Mesendoderm (in vitro differentiated cells): ENCODE data around the gene KRTAP5-10.
"Not testable (repeated sequence)": the region's sequence is repeated elsewhere in the genome, so short reads cannot be mapped to it uniquely, and the experiment has no call there.

Experiments
- DNase-seq: peaks from one replicate; pipeline ENCODE4 v3.0.0; 2013
- H2AK5ac ChIP-seq: 2 replicates; pipeline ENCODE4 v1.6.1; 2013; ENCODE audit warnings: low read length, inconsistent platforms
- H2BK120ac ChIP-seq: 2 replicates; pipeline ENCODE4 v1.6.1; 2013; ENCODE audit warnings: low read depth, mild to moderate bottlenecking, low read length, moderate library complexity, mixed read lengths
- H2BK15ac ChIP-seq: replicated peaks from 2 replicates; pipeline ENCODE4 v1.6.1; 2013; ENCODE audit warnings: low read depth, mild to moderate bottlenecking, moderate library complexity
- H2BK5ac ChIP-seq: 2 replicates; pipeline ENCODE4 v1.6.1; 2013; ENCODE audit warnings: low read length, inconsistent platforms
- H3K18ac ChIP-seq: 2 replicates; pipeline ENCODE4 v1.6.1; 2013; ENCODE audit warnings: mild to moderate bottlenecking, low read length, mixed read lengths
- H3K23ac ChIP-seq: one replicate; pipeline ENCODE4 v1.6.1; 2013; ENCODE audit warnings: low read length
- H3K27ac ChIP-seq: 2 replicates; pipeline ENCODE4 v1.5.1; 2013; ENCODE audit warnings: low read depth, mild to moderate bottlenecking, inconsistent platforms, low read length, moderate library complexity
- H3K27me3 ChIP-seq: 2 replicates; pipeline ENCODE4 v1.6.1; 2013; ENCODE audit warnings: low read length, control low read depth, mild to moderate bottlenecking, inconsistent platforms; ENCODE audit not compliant: insufficient read depth, poor library complexity
- H3K36me3 ChIP-seq: 2 replicates; pipeline ENCODE4 v1.6.1; 2013; ENCODE audit warnings: low read length, inconsistent platforms; ENCODE audit not compliant: control insufficient read depth, insufficient read depth
- H3K4ac ChIP-seq: one replicate; pipeline ENCODE4 v1.6.1; 2013; ENCODE audit warnings: low read depth, mild to moderate bottlenecking, low read length, moderate library complexity
- H3K4me1 ChIP-seq: 2 replicates; pipeline ENCODE4 v1.6.1; 2013; ENCODE audit warnings: low read depth, low read length, inconsistent platforms; ENCODE audit not compliant: control insufficient read depth
- H3K4me2 ChIP-seq: 2 replicates; pipeline ENCODE4 v1.6.1; 2013; ENCODE audit warnings: low read length
- H3K4me3 ChIP-seq: 2 replicates; pipeline ENCODE4 v1.5.1; 2013; ENCODE audit warnings: mild to moderate bottlenecking, low read length
- H3K56ac ChIP-seq: one replicate; pipeline ENCODE4 v1.6.1; 2013; ENCODE audit warnings: low read length
- H3K79me1 ChIP-seq: 2 replicates; pipeline ENCODE4 v1.6.1; 2013; ENCODE audit warnings: low read length, inconsistent platforms
- H3K79me2 ChIP-seq: 2 replicates; pipeline ENCODE4 v1.6.1; 2013; ENCODE audit warnings: mild to moderate bottlenecking, low read length; ENCODE audit not compliant: control insufficient read depth, insufficient read depth
- H3K9ac ChIP-seq: 2 replicates; pipeline ENCODE4 v1.6.1; 2013; ENCODE audit warnings: low read length, inconsistent platforms
- H4K5ac ChIP-seq: one replicate; pipeline ENCODE4 v1.6.1; 2013; ENCODE audit warnings: low read length
- H4K8ac ChIP-seq: one replicate; pipeline ENCODE4 v1.6.1; 2013; ENCODE audit warnings: low read depth, mild to moderate bottlenecking, control low read depth, low read length, moderate library complexity
- WGBS: extraction: QIAGEN DNeasy Blood & Tissue Kit; methylation state at CpG from one replicate; pipeline ENCODE4 v1.1.7; 2013; ENCODE audit warnings: low lambda C conversion rate, missing lambda C conversion rate; ENCODE audit not compliant: insufficient coverage; ENCODE audit errors: extremely low coverage; 5-methylcytosine and 5-hydroxymethylcytosine counted together

Gene KRTAP5-10

DNA sequence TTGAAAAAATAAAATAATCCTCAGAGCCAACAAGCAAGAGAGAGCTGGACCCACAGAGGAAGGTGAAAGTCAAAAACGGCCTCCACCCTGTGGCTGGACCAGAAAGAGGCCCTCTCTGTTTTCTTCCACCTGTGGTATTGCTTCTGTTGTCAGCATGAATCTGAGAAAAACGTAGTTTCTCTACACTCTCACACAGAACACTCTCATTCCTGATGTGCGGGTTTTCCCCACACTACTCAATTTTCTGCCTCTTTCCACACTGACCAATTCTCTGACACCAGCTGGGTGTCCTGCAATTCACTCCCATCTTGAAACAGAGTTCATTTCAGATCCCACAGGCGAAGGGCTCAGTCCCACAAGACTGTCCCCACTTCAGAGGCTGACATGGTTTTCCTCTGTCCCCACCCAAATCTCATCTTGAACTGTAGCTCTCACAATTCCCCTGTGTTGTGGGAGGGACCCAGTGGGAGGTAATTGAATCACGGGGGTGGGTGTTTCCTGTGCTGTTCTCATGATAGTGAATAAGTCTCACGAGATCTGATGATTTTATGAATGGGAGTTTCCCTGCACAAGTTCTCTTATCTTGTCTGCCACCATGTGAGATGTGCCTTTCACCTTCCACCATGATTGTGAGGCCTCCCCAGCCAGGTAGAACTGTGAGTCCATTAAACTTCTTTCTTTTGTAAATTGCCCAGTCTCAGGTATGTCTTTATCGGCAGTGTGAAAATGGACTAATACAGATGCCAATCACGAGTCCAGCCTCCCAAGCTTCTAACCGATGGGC is 24.6 kb upstream of the KRTAP5-10 start:
- not testable (repeated sequence) for H3K27ac ChIP-seq, H2BK15ac ChIP-seq, H2BK120ac ChIP-seq, H3K36me3 ChIP-seq, H3K18ac ChIP-seq, H3K4me2 ChIP-seq, H3K9ac ChIP-seq, H3K56ac ChIP-seq, H4K8ac ChIP-seq, H2BK5ac ChIP-seq, H3K4me3 ChIP-seq, H3K4me1 ChIP-seq, H3K4ac ChIP-seq, H3K79me2 ChIP-seq, DNase-seq, H4K5ac ChIP-seq, H2AK5ac ChIP-seq, H3K79me1 ChIP-seq, H3K27me3 ChIP-seq, H3K23ac ChIP-seq
- WGBS: no CpG with 5 or more reads among the region's 9 CpGs

DNA sequence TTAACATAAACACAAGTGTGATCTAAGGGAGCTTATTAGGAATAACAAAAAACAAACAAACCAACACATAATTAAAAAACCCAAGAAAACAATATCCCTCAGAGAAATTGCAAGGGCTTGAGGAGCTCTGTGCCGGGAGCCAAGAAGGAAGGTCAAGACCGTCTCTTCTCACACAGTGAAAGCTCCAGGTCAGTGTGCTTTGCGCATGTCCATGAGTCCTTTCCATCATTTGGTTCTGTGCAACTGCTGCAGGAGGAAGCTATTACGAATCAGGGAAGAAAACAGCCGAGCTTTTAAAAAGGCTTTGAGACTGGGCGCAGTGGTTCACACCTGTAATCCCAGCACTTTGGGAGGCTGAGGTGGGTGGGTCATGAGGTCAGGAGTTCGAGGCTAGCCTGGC is 23.0 kb upstream of the KRTAP5-10 start:
- H3K27me3 ChIP-seq: no peaks in the 10 kb centered on the region
- H3K23ac ChIP-seq: no peak overlapping the region
- no peak overlapping the region for H3K4me2 ChIP-seq
- no peak for DNase-seq
- H4K8ac ChIP-seq: no peak overlapping the region
- H3K36me3 ChIP-seq: no peaks in the 10 kb centered on the region
- H4K5ac ChIP-seq: no peak overlapping the region
- no peak overlapping the region for H2BK15ac ChIP-seq
- no peak overlapping the region for H3K18ac ChIP-seq
- no peak overlapping the region for H3K27ac ChIP-seq
- no peak overlapping the region for H2AK5ac ChIP-seq
- no peak overlapping the region for H3K9ac ChIP-seq
- H2BK5ac ChIP-seq: no peak overlapping the region
- no peaks in the 10 kb centered on the region for H3K79me1 ChIP-seq
- H3K4ac ChIP-seq: no peak overlapping the region
- peaks cover 1% of the 10 kb centered on the region for H3K4me1 ChIP-seq
- H2BK120ac ChIP-seq: no peak overlapping the region
- H3K56ac ChIP-seq: no peak overlapping the region
- H3K79me2 ChIP-seq: no peaks in the 10 kb centered on the region
- no peak overlapping the region for H3K4me3 ChIP-seq
- no CpG with 5 or more reads among the region's 7 CpGs for WGBS

DNA sequence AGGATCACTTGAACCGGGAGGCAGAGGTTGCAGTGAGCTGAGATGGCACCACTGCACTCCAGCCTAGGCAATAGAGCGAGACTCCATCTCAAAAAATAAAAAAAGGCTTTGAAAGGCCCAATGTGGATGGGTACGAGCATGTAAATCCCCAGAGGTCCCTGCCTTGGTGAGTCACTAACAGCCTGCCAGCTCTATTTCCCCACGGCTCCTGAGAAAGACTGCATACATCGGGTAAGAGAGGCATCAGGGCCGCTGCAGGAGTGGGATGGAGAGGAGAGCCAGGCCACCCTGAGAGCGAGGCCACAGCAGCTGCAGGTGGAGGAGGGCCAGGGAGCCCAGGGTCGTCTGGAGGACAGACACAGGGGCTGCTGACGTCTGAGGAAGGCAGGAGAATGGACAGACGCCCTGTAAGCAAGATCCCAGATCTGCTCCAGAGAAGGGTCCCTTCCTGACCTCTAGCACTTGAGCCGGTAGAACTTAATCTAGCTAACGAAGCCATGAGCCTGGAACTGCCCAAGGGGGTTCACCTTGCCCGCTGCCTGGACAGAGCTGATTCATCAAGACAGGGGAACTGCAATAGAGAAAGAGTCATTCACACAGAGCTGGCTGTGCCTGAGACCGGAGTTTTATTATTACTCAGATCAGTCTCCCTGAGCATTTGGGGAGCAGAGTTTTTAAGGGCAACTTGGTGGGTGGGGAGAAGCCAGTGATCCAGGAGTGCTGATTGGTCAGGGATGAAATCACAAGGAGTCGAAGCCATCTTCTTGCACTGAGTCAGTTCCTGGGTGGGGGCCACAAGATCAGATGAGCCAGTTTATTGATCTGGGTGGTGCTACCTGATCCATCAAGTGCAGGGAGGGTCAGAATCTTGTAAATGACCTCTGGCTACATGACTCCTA is 22.2 kb upstream of the KRTAP5-10 start:
- Histone ChIP-seq H3K4me3 (no peak overlapping the region), H4K8ac (no peak overlapping the region), H3K4me1 (peaks cover 1% of the 10 kb centered on the region), H3K18ac (no peak overlapping the region), H3K36me3 (no peaks in the 10 kb centered on the region), H2BK5ac (no peak overlapping the region), H3K27ac (no peak overlapping the region), H3K27me3 (no peaks in the 10 kb centered on the region), H2BK120ac (no peak overlapping the region), H3K79me1 (no peaks in the 10 kb centered on the region), H3K4ac (no peak overlapping the region), H4K5ac (no peak overlapping the region), H3K23ac (no peak overlapping the region), H3K4me2 (no peak overlapping the region), H3K56ac (no peak overlapping the region), H3K9ac (no peak overlapping the region), H2AK5ac (no peak overlapping the region), H3K79me2 (no peaks in the 10 kb centered on the region), H2BK15ac (no peak overlapping the region)
- no peak for DNase-seq
- WGBS: no CpG with 5 or more reads among the region's 15 CpGs

DNA sequence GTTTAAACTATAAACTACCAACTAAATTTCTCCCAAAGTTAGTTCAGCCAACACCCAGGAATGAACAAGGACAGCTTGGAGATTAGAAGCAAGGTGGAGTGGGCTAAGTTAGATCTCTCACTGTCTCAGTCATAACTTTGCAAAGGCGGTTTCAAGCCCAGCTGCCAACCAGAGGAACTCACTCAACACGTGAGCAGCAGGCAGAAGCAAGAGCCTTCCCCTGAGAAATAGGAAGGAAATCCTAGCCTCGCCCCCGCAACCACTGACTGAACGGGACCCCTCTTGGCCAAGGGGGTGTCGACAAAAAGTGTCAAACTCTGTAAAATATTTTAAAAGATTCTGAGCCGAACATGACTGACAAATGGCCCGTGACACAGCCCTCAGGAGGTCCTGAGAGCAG is 21.5 kb upstream of the KRTAP5-10 start:
- H3K79me1 ChIP-seq: no peaks in the 10 kb centered on the region
- no peak for DNase-seq

DNA sequence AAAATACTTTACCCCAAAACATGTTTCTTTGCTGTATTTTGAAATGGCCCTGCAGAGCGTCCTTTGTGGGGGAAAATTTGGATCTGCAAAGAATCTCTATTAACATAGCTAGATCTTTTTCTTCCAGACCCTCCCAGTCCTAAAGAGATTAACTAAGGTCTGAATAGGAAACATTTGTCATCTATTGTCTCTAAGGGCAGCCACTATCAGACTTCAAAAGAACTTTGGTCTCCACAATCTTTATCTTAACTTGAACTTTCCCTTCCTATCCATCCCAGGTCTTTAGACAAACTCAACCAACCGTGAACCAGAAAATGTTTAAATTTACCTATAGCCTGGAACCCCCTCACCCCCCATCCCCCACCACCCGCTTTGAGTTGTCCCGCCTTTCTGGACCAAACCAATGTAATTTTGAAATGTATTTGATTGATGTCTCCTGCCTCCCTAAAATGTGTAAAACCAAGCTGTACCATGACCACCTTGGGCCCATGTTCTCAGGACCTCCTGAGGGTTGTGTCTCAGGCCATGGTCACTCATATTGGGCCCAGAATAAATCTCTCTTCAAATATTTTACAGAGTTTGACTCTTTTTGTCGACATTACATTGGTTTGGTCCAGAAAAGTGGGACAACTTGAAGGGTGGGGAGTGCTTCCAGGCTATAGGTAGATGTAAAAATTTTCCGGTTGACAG is 20.7 kb upstream of the KRTAP5-10 start:
- no CpG with 5 or more reads among the region's 6 CpGs for WGBS
- H3K36me3 ChIP-seq: no peaks in the 10 kb centered on the region
- no peak overlapping the region for H3K9ac ChIP-seq
- no peaks in the 10 kb centered on the region for H3K79me2 ChIP-seq
- H3K23ac ChIP-seq: no peak overlapping the region
- no peak overlapping the region for H2BK5ac ChIP-seq
- H3K56ac ChIP-seq: no peak overlapping the region
- no peak overlapping the region for H2BK15ac ChIP-seq
- no peak overlapping the region for H3K4me2 ChIP-seq
- H3K4ac ChIP-seq: no peak overlapping the region
- H3K27me3 ChIP-seq: no peaks in the 10 kb centered on the region
- H3K79me1 ChIP-seq: no peaks in the 10 kb centered on the region
- no peak overlapping the region for H3K27ac ChIP-seq
- H4K5ac ChIP-seq: no peak overlapping the region
- H3K4me3 ChIP-seq: no peak overlapping the region
- H2BK120ac ChIP-seq: no peak overlapping the region
- H3K4me1 ChIP-seq: peaks cover 1% of the 10 kb centered on the region
- no peak overlapping the region for H3K18ac ChIP-seq
- no peak overlapping the region for H4K8ac ChIP-seq
- H2AK5ac ChIP-seq: no peak overlapping the region
- peak; percentile 36 for DNase-seq

More for the DNA sequence above, 21.5 kb upstream of the KRTAP5-10 start:
- Histone ChIP-seq H3K27me3 (no peaks in the 10 kb centered on the region), H2BK120ac (no peak overlapping the region), H3K4ac (no peak overlapping the region), H3K4me3 (no peak overlapping the region), H3K56ac (no peak overlapping the region), H3K36me3 (no peaks in the 10 kb centered on the region), H3K18ac (no peak overlapping the region), H3K79me2 (no peaks in the 10 kb centered on the region), H4K8ac (no peak overlapping the region), H2BK5ac (no peak overlapping the region), H2AK5ac (no peak overlapping the region), H3K9ac (no peak overlapping the region), H3K4me2 (no peak overlapping the region), H3K27ac (no peak overlapping the region), H2BK15ac (no peak overlapping the region), H4K5ac (no peak overlapping the region), H3K4me1 (peaks cover 1% of the 10 kb centered on the region), H3K23ac (no peak overlapping the region)
- WGBS: no CpG with 5 or more reads among the region's 8 CpGs
